PFSK-1 (cell line): ENCODE data around the gene SLC16A2.

Source experiments
- FOXP2 ChIP-seq: optimal IDR thresholded peaks from 2 replicates; pipeline ENCODE3; 2011; ENCODE audit warnings: borderline replicate concordance, control low read depth, inconsistent platforms; ENCODE audit not compliant: insufficient read depth; ENCODE audit errors: extremely low read length, extremely low read depth
- POLR2AphosphoS5 ChIP-seq: IDR thresholded peaks from 2 replicates; pipeline ENCODE4 v1.6.1; 2012; ENCODE audit warnings: low read depth, mild to moderate bottlenecking, control low read depth, low read length, moderate library complexity
- REST ChIP-seq, 2 experiments: IDR thresholded peaks; 2 replicates each; pipeline versions ENCODE4 v1.6.1 to v1.8.0; 2011 to 2012; ENCODE audit warnings: low read depth in 2 of 2, low read length in 2 of 2, control low read depth in 1 of 2, inconsistent platforms in 1 of 2, mild to moderate bottlenecking in 1 of 2, moderate library complexity in 1 of 2; ENCODE audit not compliant: insufficient read depth in 1 of 2
- SIN3A ChIP-seq: IDR thresholded peaks from 2 replicates; pipeline ENCODE4 v1.6.1; 2012; ENCODE audit warnings: mild to moderate bottlenecking, low read length, moderate library complexity, borderline replicate concordance; ENCODE audit not compliant: insufficient read depth
- TAF1 ChIP-seq: IDR thresholded peaks from 2 replicates; pipeline ENCODE4 v1.6.1; 2012; ENCODE audit warnings: low read length, control low read depth, borderline replicate concordance; ENCODE audit not compliant: insufficient read depth

Gene SLC16A2

GRCh38 chrX:74492720-74493201 lies 71.5 kb downstream of the SLC16A2 start:
- TF ChIP-seq FOXP2 (no peak), POLR2AphosphoS5 (no peak), REST (IDR thresholded peaks at IDR 0.05; ENCODE audit: insufficient read depth in 1 of 2, low read depth in 2 of 2, low read length in 2 of 2) (no peak), SIN3A (no peak)

DNA sequence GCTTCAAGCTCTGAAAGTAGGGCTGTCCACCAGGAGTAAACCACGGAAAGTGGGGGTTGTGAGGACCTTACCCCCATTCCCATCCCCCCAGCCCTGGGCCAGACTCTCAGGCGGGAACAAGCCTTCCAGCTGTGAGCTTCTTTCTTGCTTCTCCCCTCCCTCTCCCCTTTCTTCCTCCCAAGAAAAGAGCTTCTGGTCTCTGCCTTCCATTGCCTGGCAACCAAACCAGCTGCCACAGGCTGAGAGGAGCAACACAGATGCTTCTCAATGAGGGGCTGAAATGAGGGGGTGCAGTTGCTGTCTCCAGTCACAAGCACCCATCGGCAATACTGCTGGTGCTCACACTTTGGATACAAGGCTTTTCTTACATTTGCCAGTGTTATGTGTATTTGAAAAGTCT lies 72.5 kb downstream of the SLC16A2 start:
- TF ChIP-seq FOXP2 (no peak), REST (IDR thresholded peaks at IDR 0.05; ENCODE audit: insufficient read depth in 1 of 2, low read depth in 2 of 2, low read length in 2 of 2) (no peak), SIN3A (no peak), TAF1 (no peak), POLR2AphosphoS5 (no peak)

- TF ChIP-seq REST (IDR thresholded peaks at IDR 0.05; ENCODE audit: insufficient read depth in 1 of 2, low read depth in 2 of 2, low read length in 2 of 2), result no peak
- no peak for TF ChIP-seq FOXP2
- TF ChIP-seq SIN3A, result no peak
- no peak for TF ChIP-seq TAF1
- TF ChIP-seq POLR2AphosphoS5, result no peak
Observed at GRCh38 chrX:74498924-74499323, 77.6 kb downstream of the SLC16A2 start.

GRCh38 chrX:74500067-74500466 lies 78.8 kb downstream of the SLC16A2 start:
- no peak for TF ChIP-seq POLR2AphosphoS5
- TF ChIP-seq FOXP2, result no peak
- TF ChIP-seq TAF1, result no peak
- TF ChIP-seq SIN3A, result no peak
- no peak for TF ChIP-seq REST (IDR thresholded peaks at IDR 0.05; ENCODE audit: insufficient read depth in 1 of 2, low read depth in 2 of 2, low read length in 2 of 2)

- no peak for TF ChIP-seq REST (IDR thresholded peaks at IDR 0.05; ENCODE audit: insufficient read depth in 1 of 2, low read depth in 2 of 2, low read length in 2 of 2)
- TF ChIP-seq FOXP2, result no peak
- TF ChIP-seq SIN3A, result no peak
- TF ChIP-seq TAF1, result no peak
- no peak for TF ChIP-seq POLR2AphosphoS5
Observed at GRCh38 chrX:74500555-74500954, 79.3 kb downstream of the SLC16A2 start.
